Esophagus muscularis mucosa (tissue), 3 donors: ENCODE measurements around the gene TP53INP2.

Experiments
- POLR2A ChIP-seq: fragments of 450-650 bp; IDR thresholded peaks from one replicate; pipeline ENCODE4 v1.6.1; 2017; ENCODE audit warnings: antibody characterized with exemption, moderate library complexity, mild to moderate bottlenecking, low read depth
- POLR2AphosphoS5 ChIP-seq, 2 donors: sonication (generic); formaldehyde crosslinking; IDR thresholded peaks; one replicate each; pipeline ENCODE4 v1.6.1; 2017; ENCODE audit warnings: antibody characterized with exemption in 2 of 2
- TF ChIP-seq, protein P1 (sequence below), 3 experiments: fragments of 200-600 bp in 2 of 3; fragments of 450-650 bp in 1 of 3; sonication (generic) in 2 of 3; IDR thresholded peaks; one replicate each; pipeline ENCODE4 v1.5.1; 2017 to 2019; ENCODE audit warnings: antibody characterized with exemption in 3 of 3, mild to moderate bottlenecking in 2 of 3, moderate library complexity in 1 of 3

DNA sequence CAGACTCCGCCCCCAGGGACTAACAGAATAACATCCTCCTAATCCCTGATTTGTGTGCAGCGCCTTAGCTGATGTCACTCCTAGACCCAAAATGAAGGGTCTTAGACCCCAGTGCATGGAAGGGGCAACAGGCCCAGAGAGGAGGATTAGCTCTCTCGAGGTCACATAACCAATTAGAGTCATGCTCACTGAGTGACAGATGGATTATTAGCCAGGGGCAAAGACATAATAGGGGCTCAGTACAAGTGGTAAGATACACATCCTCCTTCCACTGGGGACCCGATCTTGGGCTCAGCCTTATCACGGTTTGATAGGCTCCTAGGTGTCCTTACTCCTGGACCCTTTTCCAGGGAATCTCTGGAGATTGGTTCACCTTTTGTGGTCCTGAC is 858 bp downstream of the TP53INP2 start:
- TF ChIP-seq, protein P1, sequence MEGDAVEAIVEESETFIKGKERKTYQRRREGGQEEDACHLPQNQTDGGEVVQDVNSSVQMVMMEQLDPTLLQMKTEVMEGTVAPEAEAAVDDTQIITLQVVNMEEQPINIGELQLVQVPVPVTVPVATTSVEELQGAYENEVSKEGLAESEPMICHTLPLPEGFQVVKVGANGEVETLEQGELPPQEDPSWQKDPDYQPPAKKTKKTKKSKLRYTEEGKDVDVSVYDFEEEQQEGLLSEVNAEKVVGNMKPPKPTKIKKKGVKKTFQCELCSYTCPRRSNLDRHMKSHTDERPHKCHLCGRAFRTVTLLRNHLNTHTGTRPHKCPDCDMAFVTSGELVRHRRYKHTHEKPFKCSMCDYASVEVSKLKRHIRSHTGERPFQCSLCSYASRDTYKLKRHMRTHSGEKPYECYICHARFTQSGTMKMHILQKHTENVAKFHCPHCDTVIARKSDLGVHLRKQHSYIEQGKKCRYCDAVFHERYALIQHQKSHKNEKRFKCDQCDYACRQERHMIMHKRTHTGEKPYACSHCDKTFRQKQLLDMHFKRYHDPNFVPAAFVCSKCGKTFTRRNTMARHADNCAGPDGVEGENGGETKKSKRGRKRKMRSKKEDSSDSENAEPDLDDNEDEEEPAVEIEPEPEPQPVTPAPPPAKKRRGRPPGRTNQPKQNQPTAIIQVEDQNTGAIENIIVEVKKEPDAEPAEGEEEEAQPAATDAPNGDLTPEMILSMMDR (IDR thresholded peaks at IDR 0.05): no peak
- no peak for TF ChIP-seq POLR2A
- no peak for TF ChIP-seq POLR2AphosphoS5 (IDR thresholded peaks at IDR 0.05)
